OCI-LY1 (cell line): ENCODE measurements around the gene ADAMTSL1.

ENCODE experiments used
- H2AFZ ChIP-seq: fragments of 200-600 bp; sonication (generic), shearing (Covaris generic); 2 replicates; pipeline ENCODE4 v1.6.0; 2014; ENCODE audit warnings: antibody characterized with exemption, mild to moderate bottlenecking, low read length
- H3F3A ChIP-seq: fragments of 200-600 bp; sonication (generic), shearing (Covaris generic); 2 replicates; pipeline ENCODE4 v1.6.0; 2014; ENCODE audit warnings: mild to moderate bottlenecking, antibody characterized with exemption, low read length, moderate library complexity; ENCODE audit not compliant: insufficient read depth
- H3K27ac ChIP-seq: fragments of 200-600 bp; sonication (generic); 2 replicates; pipeline ENCODE4 v1.5.1; 2014; ENCODE audit warnings: low read length, mixed run types, mild to moderate bottlenecking, low read depth; ENCODE audit not compliant: poor library complexity, severe bottlenecking
- H3K27me3 ChIP-seq: fragments of 200-600 bp; sonication (generic); 2 replicates; pipeline ENCODE4 v1.6.0; 2014; ENCODE audit warnings: antibody characterized with exemption, mild to moderate bottlenecking, low read length, moderate library complexity; ENCODE audit not compliant: insufficient read depth
- H3K36me3 ChIP-seq: fragments of 200-600 bp; sonication (generic); 2 replicates; pipeline ENCODE4 v1.6.1; 2014; ENCODE audit warnings: mild to moderate bottlenecking, antibody characterized with exemption, low read length, moderate library complexity, mixed read lengths; ENCODE audit not compliant: insufficient read depth
- H3K4me1 ChIP-seq: fragments of 200-600 bp; sonication (generic); 2 replicates; pipeline ENCODE4 v1.5.1; 2014; ENCODE audit warnings: mild to moderate bottlenecking, low read length, moderate library complexity; ENCODE audit not compliant: insufficient read depth, severe bottlenecking
- H3K4me2 ChIP-seq: fragments of 200-600 bp; sonication (generic), shearing (Covaris generic); 2 replicates; pipeline ENCODE4 v1.6.1; 2014; ENCODE audit warnings: low read length
- H3K4me3 ChIP-seq: fragments of 200-600 bp; sonication (generic); 2 replicates; pipeline ENCODE4 v1.5.1; 2014; ENCODE audit warnings: low read length, low read depth, mild to moderate bottlenecking, mixed read lengths; ENCODE audit not compliant: poor library complexity, severe bottlenecking
- H3K79me2 ChIP-seq: fragments of 200-600 bp; shearing (Covaris generic); 2 replicates; pipeline ENCODE4 v1.6.1; 2016; ENCODE audit warnings: mixed run types, low read length, mixed read lengths; ENCODE audit not compliant: insufficient read depth
- H3K9ac ChIP-seq: fragments of 200-600 bp; sonication (generic), shearing (Covaris generic); 2 replicates; pipeline ENCODE4 v1.6.1; 2014; ENCODE audit warnings: mild to moderate bottlenecking, low read length, mixed read lengths
- H3K9me2 ChIP-seq: fragments of 200-600 bp; sonication (generic), shearing (Covaris generic); 2 replicates; pipeline ENCODE4 v1.6.1; 2014; ENCODE audit warnings: low read depth, mild to moderate bottlenecking, low read length, mixed read lengths
- H3K9me3 ChIP-seq: fragments of 200-600 bp; shearing (Covaris generic); 2 replicates; pipeline ENCODE4 v1.6.1; 2014; ENCODE audit warnings: low read length, mixed read lengths
- H4K20me1 ChIP-seq: fragments of 200-600 bp; sonication (generic), shearing (Covaris generic); 2 replicates; pipeline ENCODE4 v1.6.0; 2016; ENCODE audit warnings: mild to moderate bottlenecking, low read length; ENCODE audit not compliant: insufficient read depth
- EZH2 ChIP-seq: fragments of 200-600 bp; sonication (generic), shearing (Covaris generic); IDR thresholded peaks from 2 replicates; pipeline ENCODE4 v1.8.0; 2017; ENCODE audit warnings: borderline replicate concordance, mixed run types, mild to moderate bottlenecking, antibody characterized with exemption, low read length, moderate library complexity, mixed read lengths
- TF ChIP-seq, protein P1 (sequence below): fragments of 200-600 bp; sonication (generic), shearing (Covaris generic); IDR thresholded peaks from 2 replicates; pipeline ENCODE4 v1.5.1; 2017; ENCODE audit warnings: mild to moderate bottlenecking, antibody characterized with exemption, low read length, moderate library complexity, mixed read lengths

ADAMTSL1 gene

DNA sequence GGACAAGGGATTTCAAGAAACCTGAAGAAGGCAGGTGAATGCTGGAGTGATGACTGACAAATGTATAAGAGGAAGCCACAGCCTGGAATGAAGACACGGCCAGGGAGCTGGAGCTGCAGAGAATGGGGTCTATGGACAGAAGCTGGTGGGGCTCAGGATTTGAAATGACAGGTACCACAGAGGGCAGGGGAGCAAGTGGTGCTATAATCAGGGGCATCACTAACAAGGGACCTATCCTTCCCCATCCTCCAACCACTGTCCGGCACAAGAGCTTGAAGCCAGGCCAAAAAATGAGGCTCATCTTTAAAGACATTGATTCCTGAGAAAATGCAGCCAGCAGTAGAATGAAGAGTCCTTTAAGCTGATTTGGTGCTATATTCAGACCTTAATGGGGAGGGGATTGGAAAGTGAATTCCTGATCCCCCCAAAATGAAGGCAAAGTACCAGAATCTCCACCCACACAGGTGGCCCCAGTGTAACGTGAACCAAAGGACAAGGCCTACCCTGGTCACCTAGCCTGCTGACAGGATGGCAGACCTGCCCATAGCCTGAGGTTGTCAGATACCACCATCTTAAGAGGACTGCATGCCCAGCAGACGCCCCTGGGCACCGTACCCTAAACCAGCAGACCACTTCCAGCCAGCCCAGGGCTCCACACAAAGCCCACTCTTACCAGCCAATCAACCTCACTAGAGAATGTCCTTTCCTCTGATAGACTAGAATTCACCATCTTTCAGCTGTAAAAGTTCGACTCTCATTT is 449.9 kb downstream of the ADAMTSL1 start:
- no peak overlapping the region for H2AFZ ChIP-seq
- H3K36me3 ChIP-seq: no peaks in the 10 kb centered on the region
- TF ChIP-seq, protein P1, sequence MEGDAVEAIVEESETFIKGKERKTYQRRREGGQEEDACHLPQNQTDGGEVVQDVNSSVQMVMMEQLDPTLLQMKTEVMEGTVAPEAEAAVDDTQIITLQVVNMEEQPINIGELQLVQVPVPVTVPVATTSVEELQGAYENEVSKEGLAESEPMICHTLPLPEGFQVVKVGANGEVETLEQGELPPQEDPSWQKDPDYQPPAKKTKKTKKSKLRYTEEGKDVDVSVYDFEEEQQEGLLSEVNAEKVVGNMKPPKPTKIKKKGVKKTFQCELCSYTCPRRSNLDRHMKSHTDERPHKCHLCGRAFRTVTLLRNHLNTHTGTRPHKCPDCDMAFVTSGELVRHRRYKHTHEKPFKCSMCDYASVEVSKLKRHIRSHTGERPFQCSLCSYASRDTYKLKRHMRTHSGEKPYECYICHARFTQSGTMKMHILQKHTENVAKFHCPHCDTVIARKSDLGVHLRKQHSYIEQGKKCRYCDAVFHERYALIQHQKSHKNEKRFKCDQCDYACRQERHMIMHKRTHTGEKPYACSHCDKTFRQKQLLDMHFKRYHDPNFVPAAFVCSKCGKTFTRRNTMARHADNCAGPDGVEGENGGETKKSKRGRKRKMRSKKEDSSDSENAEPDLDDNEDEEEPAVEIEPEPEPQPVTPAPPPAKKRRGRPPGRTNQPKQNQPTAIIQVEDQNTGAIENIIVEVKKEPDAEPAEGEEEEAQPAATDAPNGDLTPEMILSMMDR: no peak
- no peak for TF ChIP-seq EZH2
- no peak overlapping the region for H3K4me2 ChIP-seq
- H3K79me2 ChIP-seq: no peaks in the 10 kb centered on the region
- H3K4me1 ChIP-seq: no peaks in the 10 kb centered on the region
- no peaks in the 10 kb centered on the region for H3K27me3 ChIP-seq
- no peaks in the 10 kb centered on the region for H4K20me1 ChIP-seq
- no peaks in the 10 kb centered on the region for H3K9me3 ChIP-seq
- H3K4me3 ChIP-seq: no peak overlapping the region
- H3K9ac ChIP-seq: no peak overlapping the region
- H3F3A ChIP-seq: no peaks in the 10 kb centered on the region
- H3K27ac ChIP-seq: no peak overlapping the region
- no peaks in the 10 kb centered on the region for H3K9me2 ChIP-seq

DNA sequence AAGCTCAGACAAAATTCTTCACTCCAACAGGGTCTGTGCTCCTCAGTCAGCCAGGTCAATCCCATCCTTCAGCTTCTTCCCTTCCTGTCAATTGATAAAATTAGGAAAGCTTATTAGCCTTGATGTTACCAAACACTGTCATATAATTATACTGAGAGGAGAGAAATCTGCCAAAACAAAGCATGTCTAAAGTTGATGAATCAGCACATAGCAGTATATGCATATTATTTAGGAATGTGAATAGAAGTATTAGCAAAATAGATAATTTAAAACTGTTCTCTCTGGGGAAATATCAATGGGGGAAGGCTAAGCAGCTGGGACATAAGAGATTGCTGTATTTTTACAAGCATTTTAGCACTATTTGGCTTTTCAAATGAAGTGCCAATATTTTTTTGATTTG is 451.9 kb downstream of the ADAMTSL1 start:
- Histone ChIP-seq H3K4me2 (no peak overlapping the region), H4K20me1 (no peaks in the 10 kb centered on the region), H3K27me3 (no peaks in the 10 kb centered on the region), H3K4me1 (no peaks in the 10 kb centered on the region), H2AFZ (no peak overlapping the region), H3K9ac (no peak overlapping the region), H3K27ac (no peak overlapping the region), H3K4me3 (no peak overlapping the region), H3K9me3 (no peaks in the 10 kb centered on the region), H3K36me3 (no peaks in the 10 kb centered on the region), H3K79me2 (no peaks in the 10 kb centered on the region), H3K9me2 (no peaks in the 10 kb centered on the region), H3F3A (no peaks in the 10 kb centered on the region)
- TF ChIP-seq, protein P1: no peak
- no peak for TF ChIP-seq EZH2

DNA sequence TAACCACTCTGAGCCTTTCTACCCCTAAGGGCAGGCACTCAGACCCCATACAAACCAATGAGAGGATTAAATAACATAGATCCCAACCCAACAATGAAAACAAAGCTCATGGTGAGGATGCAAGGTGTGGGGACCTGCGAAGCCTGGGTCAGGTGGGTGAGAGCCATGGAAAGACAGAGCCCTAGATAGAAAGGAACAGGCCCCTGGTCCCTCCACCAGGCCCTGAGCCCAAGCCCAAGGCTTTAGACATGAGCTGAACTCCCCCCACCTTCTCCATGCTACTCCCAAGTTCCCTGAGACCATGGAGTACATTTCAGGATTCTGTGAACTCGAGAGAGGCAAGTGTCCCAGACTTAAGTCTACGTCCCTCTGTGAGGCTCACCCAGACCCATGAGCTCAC is 452.6 kb downstream of the ADAMTSL1 start:
- H3K4me2 ChIP-seq: no peak overlapping the region
- no peaks in the 10 kb centered on the region for H4K20me1 ChIP-seq
- no peaks in the 10 kb centered on the region for H3K27me3 ChIP-seq
- H3K27ac ChIP-seq: no peak overlapping the region
- H3K36me3 ChIP-seq: no peaks in the 10 kb centered on the region
- H3K9ac ChIP-seq: no peak overlapping the region
- no peaks in the 10 kb centered on the region for H3K9me2 ChIP-seq
- H3K4me3 ChIP-seq: no peak overlapping the region
- no peaks in the 10 kb centered on the region for H3K4me1 ChIP-seq
- H2AFZ ChIP-seq: no peak overlapping the region
- no peaks in the 10 kb centered on the region for H3K9me3 ChIP-seq
- TF ChIP-seq, protein P1: no peak
- no peak for TF ChIP-seq EZH2
- H3K79me2 ChIP-seq: no peaks in the 10 kb centered on the region
- no peaks in the 10 kb centered on the region for H3F3A ChIP-seq
